Measurements from ENCODE around the gene VAV3.

VAV3 gene

GRCh38 chr1:107625405-107626029 lies 339.5 kb downstream of the VAV3 start:
- DNase-seq = no peak

- no peak for DNase-seq
Measured at GRCh38 chr1:107623431-107623830, 341.5 kb downstream of the VAV3 start.

DNA sequence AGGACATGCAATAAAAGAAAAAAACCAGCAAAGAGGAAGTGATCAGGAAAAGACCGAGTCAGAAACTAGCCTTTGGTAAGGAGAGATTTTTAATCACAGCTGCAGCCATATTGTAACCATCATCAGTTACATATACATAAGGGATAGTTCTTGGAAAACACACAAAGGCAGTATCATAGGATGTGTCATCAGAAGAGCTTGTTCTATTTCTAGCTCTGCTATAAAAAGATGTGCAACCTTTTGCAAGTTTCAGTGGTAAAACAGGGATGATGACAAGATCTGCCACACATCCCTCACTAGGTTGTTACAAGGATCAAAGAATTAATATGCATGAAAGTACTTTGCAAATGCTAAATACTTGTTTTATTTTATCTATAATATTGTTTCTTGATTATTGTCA lies 342.0 kb downstream of the VAV3 start:
- no peak for DNase-seq

- no peak for DNase-seq
Measured at GRCh38 chr1:107622535-107622934, 342.4 kb downstream of the VAV3 start.

- no peak for DNase-seq
Measured at GRCh38 chr1:107620753-107621152, 344.2 kb downstream of the VAV3 start.

DNA sequence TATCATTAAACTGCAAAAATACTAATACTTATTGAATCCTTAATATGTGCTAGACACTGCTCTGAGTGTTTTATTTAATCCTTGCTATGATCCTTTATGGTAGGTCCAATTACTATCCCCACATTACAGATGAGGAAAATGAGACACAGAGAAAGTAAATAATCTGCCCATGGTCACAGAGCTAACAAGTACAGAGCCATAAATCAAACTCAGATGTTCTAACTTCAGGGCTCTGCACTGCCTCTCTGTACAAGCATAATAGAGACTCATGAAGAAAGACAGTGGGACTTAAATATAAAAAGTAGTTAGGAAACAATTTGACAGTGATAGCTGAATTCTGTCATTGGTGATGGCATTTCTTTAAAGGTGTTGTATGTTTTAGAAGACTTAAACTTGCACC lies 346.4 kb downstream of the VAV3 start:
- no peak for DNase-seq

GRCh38 chr1:107617921-107618320 lies 347.1 kb downstream of the VAV3 start:
- no peak for DNase-seq

GRCh38 chr1:107617456-107617855 lies 347.5 kb downstream of the VAV3 start:
- no peak for DNase-seq

- no peak for DNase-seq
Measured at GRCh38 chr1:107609808-107610207, 355.2 kb downstream of the VAV3 start.

DNA sequence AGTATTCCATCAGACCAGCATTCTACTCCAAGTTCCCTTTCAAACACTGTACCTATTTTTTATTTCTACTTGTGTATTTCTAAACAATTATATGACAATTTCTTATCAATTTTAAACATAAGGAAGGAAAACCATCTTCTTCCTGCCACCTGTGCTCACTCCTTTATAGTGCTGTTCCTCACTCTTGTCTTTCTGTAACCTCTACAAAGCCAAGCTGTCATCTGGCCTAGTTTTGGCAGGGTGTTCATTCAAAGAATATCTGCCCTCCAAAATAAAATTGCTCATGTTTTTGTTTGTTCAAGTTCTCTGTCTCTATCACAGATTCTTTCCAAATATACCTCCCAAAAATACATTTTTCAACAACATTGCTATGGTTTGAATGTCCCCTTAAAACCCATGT lies 360.2 kb downstream of the VAV3 start:
- DNase-seq = no peak

DNA sequence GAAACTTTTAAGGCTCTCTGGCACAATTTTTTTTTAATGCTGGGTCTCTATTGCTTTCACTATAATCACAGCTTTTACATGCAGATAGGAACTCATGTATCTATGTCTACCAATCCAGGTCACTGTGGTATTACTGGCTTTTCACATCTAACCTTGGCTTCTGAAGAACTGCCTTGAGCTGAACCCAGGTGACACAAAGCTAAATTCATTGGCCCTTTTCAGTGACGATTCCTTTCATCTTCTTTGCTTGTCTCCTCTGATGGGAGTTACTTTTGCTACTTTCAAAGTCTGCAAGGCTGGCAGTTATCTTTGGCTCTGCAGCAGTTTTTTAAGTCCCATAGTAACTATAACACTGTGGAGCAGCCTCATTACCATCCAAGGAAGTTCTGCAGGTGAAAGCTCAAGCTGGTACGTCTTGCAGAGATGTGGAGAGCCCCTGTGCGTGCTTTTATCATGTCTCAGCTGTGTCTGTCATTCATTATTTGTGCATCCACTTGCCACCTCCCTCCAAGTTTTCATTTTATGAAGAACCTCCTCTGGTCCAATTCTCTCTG lies 364.3 kb downstream of the VAV3 start:
- no peak for DNase-seq

GRCh38 chr1:107599220-107599619 lies 365.8 kb downstream of the VAV3 start:
- no peak for DNase-seq

- DNase-seq = no peak
Measured at GRCh38 chr1:107597290-107597689, 367.7 kb downstream of the VAV3 start.

- DNase-seq = no peak
Measured at GRCh38 chr1:107594536-107594935, 370.4 kb downstream of the VAV3 start.

DNA sequence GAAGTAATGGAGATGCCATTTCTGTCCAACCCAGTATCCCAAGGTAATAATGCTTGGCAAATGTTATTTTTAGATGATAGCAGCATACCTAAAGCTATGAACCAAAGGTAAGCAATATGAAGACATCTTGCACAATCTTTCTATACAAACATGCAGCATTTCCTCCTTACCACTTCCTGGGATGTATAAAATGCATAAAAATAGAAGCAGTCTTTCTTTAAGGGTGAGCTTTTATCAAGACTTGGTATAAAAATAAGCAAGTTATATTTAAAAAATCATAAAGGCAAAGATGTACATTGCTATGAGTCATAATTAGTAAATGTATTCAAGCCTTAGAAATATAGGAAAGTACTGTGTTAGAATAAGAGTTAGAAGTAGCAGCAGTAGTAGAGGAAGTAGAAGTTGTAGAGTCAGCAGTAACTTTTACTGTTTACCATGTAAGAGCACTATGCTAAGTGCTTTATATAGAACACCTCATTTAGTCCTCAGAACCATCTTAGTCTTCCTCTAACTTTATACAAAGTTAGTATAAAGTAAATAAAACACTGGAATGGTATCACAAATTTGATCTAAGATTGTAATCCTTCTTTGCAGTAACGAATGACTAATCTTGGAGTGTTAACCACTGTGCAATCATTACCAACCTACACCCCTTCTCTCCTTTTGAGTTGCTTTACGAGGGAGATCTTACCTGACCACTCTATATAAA lies 371.3 kb downstream of the VAV3 start:
- no peak for DNase-seq

DNA sequence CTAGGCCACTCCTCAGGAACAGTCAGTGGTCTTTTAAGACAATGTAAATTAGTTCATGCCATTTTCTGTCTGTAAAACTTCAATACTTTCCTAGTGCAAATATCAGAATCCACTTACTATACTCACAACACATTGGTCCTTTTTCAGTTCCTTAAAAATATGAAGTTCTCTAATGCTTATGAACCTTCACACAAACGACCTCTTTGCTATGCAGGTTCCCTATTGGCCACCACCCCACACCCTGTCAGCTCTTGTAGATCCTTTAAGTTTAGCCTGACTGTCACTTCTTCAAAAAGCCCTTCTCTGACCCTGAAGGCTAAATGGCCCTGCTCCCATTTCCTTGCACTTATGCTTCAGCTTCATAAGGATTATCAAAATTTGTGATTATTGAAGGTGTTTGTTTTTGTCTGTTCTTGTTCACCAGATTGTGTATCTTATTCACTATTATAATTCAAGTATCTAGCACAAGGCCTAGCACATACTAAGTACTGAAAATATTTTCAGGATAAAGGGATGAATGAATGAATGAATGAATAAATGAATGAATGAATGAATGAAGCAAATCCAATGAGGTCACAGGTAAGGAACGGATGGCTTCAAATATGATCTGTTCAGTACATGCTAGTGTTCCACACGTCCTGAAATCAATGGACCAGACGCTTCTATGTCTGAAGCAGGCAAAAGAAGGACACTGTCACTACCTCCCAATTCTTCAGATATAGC lies 373.9 kb downstream of the VAV3 start:
- no peak for DNase-seq

- no peak for DNase-seq
Measured at GRCh38 chr1:107590087-107590486, 374.9 kb downstream of the VAV3 start.

- no peak for DNase-seq
Measured at GRCh38 chr1:107588321-107588720, 376.7 kb downstream of the VAV3 start.

DNA sequence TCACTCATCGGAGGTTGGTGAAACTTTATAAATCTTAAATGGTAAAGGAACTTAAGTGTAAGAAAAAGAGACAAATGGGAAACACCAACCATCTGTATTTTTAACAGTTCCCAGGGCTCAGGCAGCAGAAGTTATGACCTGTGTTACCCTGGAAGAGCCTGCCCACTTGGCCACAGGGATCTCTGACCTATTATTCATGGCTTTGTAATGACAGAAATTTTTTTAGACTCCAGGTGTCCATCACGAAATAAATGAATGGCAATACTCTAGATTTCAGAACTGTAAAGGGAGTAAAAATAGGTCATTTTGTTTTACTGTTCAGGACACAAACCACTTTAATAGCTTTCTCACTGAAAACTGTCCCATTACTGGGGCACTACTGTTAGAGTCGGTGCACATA lies 389.8 kb downstream of the VAV3 start:
- no peak for DNase-seq

DNA sequence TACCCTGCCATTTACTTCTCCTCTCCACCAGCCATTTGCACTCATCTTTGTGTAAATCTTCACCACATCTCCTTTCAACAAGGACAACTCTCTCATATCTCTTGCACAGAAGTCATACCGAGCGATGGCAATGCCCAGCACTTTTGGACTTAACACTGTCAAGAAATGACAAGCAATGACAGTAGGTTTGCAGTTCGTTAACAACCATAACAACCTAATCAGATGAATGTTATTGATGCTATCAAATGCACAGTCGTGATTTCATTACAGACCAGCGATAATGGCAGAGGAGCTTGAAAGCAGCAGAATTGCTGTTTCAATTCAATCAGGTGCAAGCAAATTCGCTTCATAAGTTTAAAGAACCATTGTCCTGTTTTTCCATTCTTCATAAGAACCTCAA lies 390.9 kb downstream of the VAV3 start:
- DNase-seq = no peak

- DNase-seq = no peak
Measured at GRCh38 chr1:107572674-107573211, 392.2 kb downstream of the VAV3 start.

- no peak for DNase-seq
Measured at GRCh38 chr1:107570768-107571167, 394.2 kb downstream of the VAV3 start.

- DNase-seq = no peak
Measured at GRCh38 chr1:107563441-107563840, 401.5 kb downstream of the VAV3 start.

- DNase-seq = no peak
Measured at GRCh38 chr1:107559881-107560280, 405.1 kb downstream of the VAV3 start.
